Suppressor macrophage treated with lipopolysaccharide for 1 hour (primary cell): ENCODE data around the gene CAV1.
"Not testable (repeated sequence)": the region's sequence is repeated elsewhere in the genome, so short reads cannot be mapped to it uniquely, and the experiment has no call there.

Experiments used
- DNase-seq, 3 donors: peaks; one replicate each; pipeline ENCODE4 v3.0.0-alpha.2; 2020 to 2022

Gene CAV1

GRCh38 chr7:116524609-116525297 is at the start of gene CAV1:
CAV1 (plus strand) TSS chr7:116525036; CDS start chr7:116525063, 27 bp downstream.
- peak in 2 of 3 donors; percentile 22 to 34 for DNase-seq

- DNase-seq, result no peak
These were observed 47.2 kb upstream of the CAV1 start for GRCh38 chr7:116477625-116478024.

GRCh38 chr7:116478834-116479233 is 46.0 kb upstream of the CAV1 start:
- DNase-seq, result peak in 1 of 3 donors; percentile 20

GRCh38 chr7:116483271-116483942 is 41.4 kb upstream of the CAV1 start:
- no peak for DNase-seq

- DNase-seq, result not testable (repeated sequence)
These were observed 40.4 kb upstream of the CAV1 start for GRCh38 chr7:116484389-116484788.

- DNase-seq, result no peak
These were observed 36.8 kb upstream of the CAV1 start for GRCh38 chr7:116487907-116488521.

- DNase-seq, result no peak
These were observed 34.5 kb upstream of the CAV1 start for GRCh38 chr7:116490351-116490750.

- no peak for DNase-seq
These were observed 32.8 kb upstream of the CAV1 start for GRCh38 chr7:116491887-116492653.

- DNase-seq, result no peak
These were observed 32.2 kb upstream of the CAV1 start for GRCh38 chr7:116492654-116493109.

- DNase-seq, result no peak
These were observed 31.4 kb upstream of the CAV1 start for GRCh38 chr7:116493449-116493848.

GRCh38 chr7:116494472-116494871 is 30.4 kb upstream of the CAV1 start:
- no peak for DNase-seq

- DNase-seq, result no peak
These were observed 29.1 kb upstream of the CAV1 start for GRCh38 chr7:116495736-116496135.

- no peak for DNase-seq
These were observed 28.2 kb upstream of the CAV1 start for GRCh38 chr7:116496653-116497052.

- no peak for DNase-seq
These were observed 27.1 kb upstream of the CAV1 start for GRCh38 chr7:116497708-116498107.

GRCh38 chr7:116499168-116500077 is 25.4 kb upstream of the CAV1 start, which contains the start of gene CAV2:
CAV2 (plus strand) TSS chr7:116499738; CDS start chr7:116499782, 44 bp downstream.
- DNase-seq, result peak; percentile 51 to 88 (median 72)

- DNase-seq, result peak in 1 of 3 donors; percentile 12
These were observed 24.6 kb upstream of the CAV1 start for GRCh38 chr7:116500078-116500853.

GRCh38 chr7:116501425-116502167 is 23.2 kb upstream of the CAV1 start:
- DNase-seq, result no peak

GRCh38 chr7:116502201-116503096 is 22.4 kb upstream of the CAV1 start:
- no peak for DNase-seq

GRCh38 chr7:116503835-116504234 is 21.0 kb upstream of the CAV1 start:
- DNase-seq, result no peak
